HepG2 (cell line): ENCODE results near the gene BCL2L2. TPM values are rescaled to one million over a fixed set of nuclear protein-coding genes. Genes with fewer than 3 reads are reported as not detected.

ENCODE experiments used
- ATF1 ChIP-seq: IDR thresholded peaks from 2 replicates; pipeline ENCODE4 v1.6.1; 2016; ENCODE audit warnings: mild to moderate bottlenecking, control low read depth
- CTCF ChIP-seq: sonication (generic); formaldehyde crosslinking; IDR thresholded peaks from 2 replicates; pipeline ENCODE4 v1.5.0; 2020; ENCODE audit warnings: mild to moderate bottlenecking, missing genetic modification reagents, moderate library complexity
- FOSL1 ChIP-seq: sonication (generic); formaldehyde crosslinking; IDR thresholded peaks from 2 replicates; pipeline ENCODE4 v1.9.0; 2021; ENCODE audit warnings: missing genetic modification reagents, borderline replicate concordance
- FOXA1 ChIP-seq, 2 experiments: fragments of 450-650 bp in 1 of 2; sonication (generic) in 1 of 2; formaldehyde crosslinking in 1 of 2; IDR thresholded peaks; 2 replicates each; pipeline versions ENCODE4 v1.4.0 to v1.6.1; 2016 to 2020; ENCODE audit warnings: missing genetic modification reagents in 1 of 2
- GABPA ChIP-seq, 2 experiments: IDR thresholded peaks; 2 replicates each; pipeline ENCODE4 v1.6.1; 2011 to 2016; ENCODE audit warnings: low read depth in 2 of 2, low read length in 1 of 2, missing biosample characterization in 1 of 2, missing genetic modification characterization in 1 of 2
- HES4 ChIP-seq: sonication (generic); formaldehyde crosslinking; IDR thresholded peaks from 2 replicates; pipeline ENCODE4 v1.9.0; 2021; ENCODE audit warnings: mild to moderate bottlenecking, missing genetic modification reagents, borderline replicate concordance
- NPAS2 ChIP-seq: sonication (generic); formaldehyde crosslinking; IDR thresholded peaks from 2 replicates; pipeline ENCODE4 v1.8.0; 2022; ENCODE audit warnings: mild to moderate bottlenecking, missing genetic modification reagents, borderline replicate concordance
- NR2F6 ChIP-seq, 2 experiments: IDR thresholded peaks; 2 replicates each; pipeline ENCODE4 v1.6.1; 2016; ENCODE audit warnings: antibody characterized with exemption in 1 of 2, mild to moderate bottlenecking in 1 of 2
- RBM39 ChIP-seq: fragments of 200-400 bp; formaldehyde crosslinking; IDR thresholded peaks from one replicate; pipeline ENCODE4 v1.6.1; 2018; ENCODE audit warnings: antibody characterized with exemption, mild to moderate bottlenecking, low read depth, low read length; ENCODE audit not compliant: poor library complexity, severe bottlenecking
- ZFP37 ChIP-seq: sonication (generic); formaldehyde crosslinking; IDR thresholded peaks from 2 replicates; pipeline ENCODE4 v1.4.0; 2020; ENCODE audit warnings: missing genetic modification reagents, borderline replicate concordance
- ZGPAT ChIP-seq: IDR thresholded peaks from 2 replicates; pipeline ENCODE4 v1.6.1; 2016; ENCODE audit warnings: mild to moderate bottlenecking
- ZIK1 ChIP-seq: sonication (generic); formaldehyde crosslinking; IDR thresholded peaks from 2 replicates; pipeline ENCODE4 v1.5.0; 2020; ENCODE audit warnings: mild to moderate bottlenecking, low read depth, missing genetic modification reagents, borderline replicate concordance
- ZKSCAN5 ChIP-seq: sonication (generic); formaldehyde crosslinking; IDR thresholded peaks from 2 replicates; pipeline ENCODE4 v1.5.1; 2020; ENCODE audit warnings: mild to moderate bottlenecking, missing genetic modification reagents
- ZNF17 ChIP-seq: sonication (generic); formaldehyde crosslinking; IDR thresholded peaks from 2 replicates; pipeline ENCODE4 v1.5.0; 2020; ENCODE audit warnings: mild to moderate bottlenecking, missing genetic modification reagents
- ZNF251 ChIP-seq: sonication (generic); formaldehyde crosslinking; IDR thresholded peaks from 2 replicates; pipeline ENCODE4 v1.9.0; 2021; ENCODE audit warnings: mild to moderate bottlenecking, missing genetic modification reagents
- ZNF430 ChIP-seq: sonication (generic); formaldehyde crosslinking; IDR thresholded peaks from 2 replicates; pipeline ENCODE4 v1.9.0; 2021; ENCODE audit warnings: mild to moderate bottlenecking, missing genetic modification reagents
- ZNF605 ChIP-seq: sonication (generic); formaldehyde crosslinking; IDR thresholded peaks from 2 replicates; pipeline ENCODE4 v1.8.0; 2022; ENCODE audit warnings: mild to moderate bottlenecking, missing genetic modification reagents
- ZNF687 ChIP-seq: sonication (generic); formaldehyde crosslinking; IDR thresholded peaks from 2 replicates; pipeline ENCODE4 v1.5.1; 2020; ENCODE audit warnings: mild to moderate bottlenecking, missing genetic modification reagents, moderate library complexity
- polyA plus RNA-seq, 8 experiments: library from polyadenylated mRNA; depleted of rRNA in 3 of 8; stranded (reverse) in 7 of 8; unstranded in 1 of 8; fragments of >200 nt; fragmentation: Illumina TruSeq in 4 of 8; extraction: Trizol in 4 of 8; gene quantifications; 2 replicates each; pipeline versions ENCODE4 v1.2.1 to v1.2.3, GENCODE V29; 2011 to 2016; ENCODE audit warnings: low read depth in 4 of 8, missing spikeins in 1 of 8, mixed read lengths in 1 of 8; ENCODE audit not compliant: insufficient read depth in 1 of 8
- total RNA-seq, 5 experiments: library from RNA; depleted of rRNA; stranded (reverse); fragments of >200 nt; fragmentation: Illumina TruSeq; extraction: Trizol; gene quantifications; 2 replicates each; pipeline ENCODE4 v1.2.3, GENCODE V29; 2016; ENCODE audit warnings: low read depth in 1 of 5
- TF ChIP-seq, protein P1 (sequence below): fragments of 450-650 bp; IDR thresholded peaks from 2 replicates; pipeline ENCODE4 v1.6.1; 2017
- TF ChIP-seq, protein P2 (sequence below): sonication (generic); formaldehyde crosslinking; IDR thresholded peaks from 2 replicates; pipeline ENCODE4 v1.4.0; 2020; ENCODE audit warnings: missing genetic modification reagents; ENCODE audit errors: not compliant biosample characterization

BCL2L2 gene
- total and polyA plus RNA-seq, 2 of the 13 experiments (the other 11 are each of a cell fraction or from before 2014, with no cell fraction given), result 28.1 to 49.8 TPM

- no peak for TF ChIP-seq ZGPAT (CRISPR knock-in tag)
- 0 out of 2 replicates have a peak, but pooled peaks have one; percentile 76 for TF ChIP-seq HES4 (CRISPR knock-in tag)
- no peak for TF ChIP-seq ZKSCAN5 (CRISPR knock-in tag)
- TF ChIP-seq ATF1 (CRISPR knock-in tag), result no peak
- TF ChIP-seq RBM39, result no peak
- TF ChIP-seq ZNF605 (CRISPR knock-in tag), result 0 out of 2 replicates have a peak, but pooled peaks have one; percentile 27
- TF ChIP-seq, protein P1, sequence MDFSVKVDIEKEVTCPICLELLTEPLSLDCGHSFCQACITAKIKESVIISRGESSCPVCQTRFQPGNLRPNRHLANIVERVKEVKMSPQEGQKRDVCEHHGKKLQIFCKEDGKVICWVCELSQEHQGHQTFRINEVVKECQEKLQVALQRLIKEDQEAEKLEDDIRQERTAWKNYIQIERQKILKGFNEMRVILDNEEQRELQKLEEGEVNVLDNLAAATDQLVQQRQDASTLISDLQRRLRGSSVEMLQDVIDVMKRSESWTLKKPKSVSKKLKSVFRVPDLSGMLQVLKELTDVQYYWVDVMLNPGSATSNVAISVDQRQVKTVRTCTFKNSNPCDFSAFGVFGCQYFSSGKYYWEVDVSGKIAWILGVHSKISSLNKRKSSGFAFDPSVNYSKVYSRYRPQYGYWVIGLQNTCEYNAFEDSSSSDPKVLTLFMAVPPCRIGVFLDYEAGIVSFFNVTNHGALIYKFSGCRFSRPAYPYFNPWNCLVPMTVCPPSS, result no peak
- TF ChIP-seq ZNF17 (CRISPR knock-in tag), result no peak
- TF ChIP-seq NR2F6 (IDR thresholded peaks at IDR 0.05), result 0 out of 2 replicates have a peak, but pooled peaks have one; percentile 16
- TF ChIP-seq NR2F6 (CRISPR knock-in tag; IDR thresholded peaks at IDR 0.05), result no peak
- no peak for TF ChIP-seq CTCF
- TF ChIP-seq ZIK1 (CRISPR knock-in tag), result no peak
- TF ChIP-seq ZNF687 (CRISPR knock-in tag), result peak; percentile 19; the same call in 1 of the 2 replicates
- TF ChIP-seq GABPA (IDR thresholded peaks at IDR 0.05; ENCODE audit: low read depth, low read length), result no peak
- 0 out of 2 replicates have a peak, but pooled peaks have one; percentile 11 for TF ChIP-seq GABPA (CRISPR knock-in tag; IDR thresholded peaks at IDR 0.05; ENCODE audit: low read depth)
- 0 out of 2 replicates have a peak, but pooled peaks have one; percentile 31 for TF ChIP-seq ZNF430 (CRISPR knock-in tag)
- TF ChIP-seq FOSL1, result no peak
- TF ChIP-seq, protein P2, sequence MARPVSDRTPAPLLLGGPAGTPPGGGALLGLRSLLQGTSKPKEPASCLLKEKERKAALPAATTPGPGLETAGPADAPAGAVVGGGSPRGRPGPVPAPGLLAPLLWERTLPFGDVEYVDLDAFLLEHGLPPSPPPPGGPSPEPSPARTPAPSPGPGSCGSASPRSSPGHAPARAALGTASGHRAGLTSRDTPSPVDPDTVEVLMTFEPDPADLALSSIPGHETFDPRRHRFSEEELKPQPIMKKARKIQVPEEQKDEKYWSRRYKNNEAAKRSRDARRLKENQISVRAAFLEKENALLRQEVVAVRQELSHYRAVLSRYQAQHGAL (CRISPR knock-in tag), result no peak
- no peak for TF ChIP-seq ZNF251
- TF ChIP-seq NPAS2, result no peak
- TF ChIP-seq FOXA1 (IDR thresholded peaks at IDR 0.05), result no peak
- no peak for TF ChIP-seq FOXA1 (CRISPR knock-in tag; IDR thresholded peaks at IDR 0.05)
- no peak for TF ChIP-seq ZFP37 (CRISPR knock-in tag)
Measured at GRCh38 chr14:23359167-23359626, 52.6 kb downstream of the BCL2L2 start (continued).
